NCI-H2196 treated with DMSO at 0.1 percent for 48 hours (cell line): Measurements from ENCODE around the gene MEF2A.

Experiments
- DNase-seq: peaks from one replicate; lab custom pipeline; 2025; ENCODE audit not compliant: unreplicated experiment; lab: John Stamatoyannopoulos, UW

MEF2A gene

DNA sequence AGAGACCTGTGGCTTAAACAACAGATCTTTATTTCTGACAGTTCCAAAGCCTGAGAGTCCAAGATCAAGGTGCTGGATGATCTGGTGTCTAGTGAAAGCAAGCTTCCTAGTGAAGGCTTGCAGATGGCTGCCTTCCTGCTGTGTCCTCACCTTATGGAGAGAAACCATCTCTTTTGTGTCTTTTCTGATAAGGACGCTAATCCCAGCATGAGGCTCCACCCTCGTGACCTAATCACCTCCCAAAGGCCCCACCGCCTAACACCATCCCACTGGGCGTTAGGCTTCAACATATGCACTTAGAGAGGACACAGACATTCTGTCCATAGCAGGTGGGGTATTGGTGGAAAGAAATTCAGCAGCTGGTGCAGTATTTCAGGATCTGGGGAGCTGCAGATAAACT, 187.3 kb downstream of the MEF2A start:
- no peak for DNase-seq

DNA sequence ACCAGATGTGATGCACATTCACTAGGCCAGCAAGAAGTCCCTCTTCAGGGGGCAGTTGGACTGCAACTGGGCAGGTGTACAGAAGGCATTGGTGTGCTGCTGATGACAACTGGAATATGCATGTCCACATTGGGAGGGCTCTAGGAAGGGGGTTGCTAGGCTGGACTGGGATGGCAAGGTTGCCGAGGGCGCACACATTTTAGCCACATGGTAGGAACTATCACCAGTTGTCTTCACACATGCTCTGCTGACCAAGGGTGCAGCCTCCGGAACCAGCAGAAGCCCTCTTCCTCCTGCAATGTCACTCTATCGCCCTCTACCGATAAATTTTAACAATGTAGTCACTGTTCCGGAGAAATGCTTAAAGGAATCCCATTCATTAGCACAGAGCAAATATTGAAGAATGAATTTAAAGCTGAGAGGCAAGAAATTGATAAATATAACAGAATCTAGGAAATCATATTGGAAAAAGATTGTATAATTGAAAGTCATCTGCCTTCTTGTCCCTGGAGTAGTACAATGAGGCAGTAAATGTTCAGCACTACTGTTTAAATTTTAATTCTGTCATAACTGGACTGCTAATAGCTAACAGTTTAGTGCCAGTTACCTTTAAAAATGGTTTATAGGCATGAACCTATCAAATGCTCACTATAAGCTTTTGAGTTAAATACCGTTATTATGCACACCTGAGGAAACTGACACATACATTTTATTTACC, 190.1 kb downstream of the MEF2A start:
- peak; percentile 0 for DNase-seq

DNA sequence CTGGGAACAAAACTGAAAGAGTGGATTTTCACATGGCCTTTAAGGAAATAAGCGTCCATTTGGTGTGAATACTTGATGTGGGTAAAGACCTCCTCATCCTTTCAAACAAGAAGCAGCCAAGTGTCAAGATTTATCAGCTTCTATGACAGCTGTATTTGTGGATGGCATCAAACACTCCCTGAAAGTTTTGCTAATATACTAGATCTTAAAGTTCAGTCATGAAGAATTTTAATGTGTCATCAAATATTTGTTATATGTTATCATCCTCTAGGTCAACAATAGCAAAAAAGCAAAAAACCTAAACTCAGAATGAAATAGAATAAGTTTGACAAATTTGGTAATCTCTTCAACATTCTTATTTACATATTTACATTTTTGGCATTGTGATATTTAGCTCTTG, 196.5 kb downstream of the MEF2A start:
- no peak for DNase-seq

DNA sequence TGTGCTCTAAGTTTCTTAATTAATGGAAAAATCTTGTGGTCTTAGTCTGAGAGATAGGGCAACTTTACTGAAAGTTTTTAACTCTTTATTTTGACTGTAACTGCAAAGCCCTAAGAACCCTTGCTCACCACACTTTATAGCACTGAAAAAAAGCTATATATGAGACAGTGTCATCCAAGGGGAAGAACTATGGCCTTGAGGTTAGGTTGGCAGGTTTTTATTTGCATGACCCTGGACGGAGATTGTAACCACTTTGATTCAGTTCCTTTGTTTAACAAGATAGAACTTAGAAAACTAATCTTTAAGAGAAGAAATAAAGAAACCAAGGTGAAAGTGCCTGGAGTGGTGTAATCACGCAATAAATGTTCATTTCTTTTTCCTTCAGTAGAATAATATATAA, 198.0 kb downstream of the MEF2A start:
- no peak for DNase-seq

DNA sequence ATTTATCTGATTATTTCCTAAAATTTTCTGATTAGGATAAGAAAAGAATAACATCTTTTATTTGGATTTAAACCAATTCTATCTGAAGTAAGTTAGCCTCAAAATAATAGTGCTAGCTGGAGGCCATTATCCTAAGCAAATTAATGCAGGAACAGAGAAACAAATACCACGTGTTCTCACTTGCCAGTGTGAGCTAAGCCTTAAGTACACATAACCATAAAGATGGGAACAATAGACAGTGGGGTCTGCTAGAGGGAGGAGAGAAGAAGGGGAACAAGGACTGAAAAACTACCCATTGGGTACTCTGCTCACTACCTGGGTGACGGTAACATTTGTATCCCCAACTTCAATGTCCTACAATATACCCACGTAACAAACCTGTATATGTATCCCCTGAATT, 198.7 kb downstream of the MEF2A start:
- no peak for DNase-seq
